CD14-positive monocyte (primary cell): ENCODE data around the gene LMTK2. TPM values are rescaled to one million over a fixed set of nuclear protein-coding genes. Genes with fewer than 3 reads are reported as not detected.

Source experiments
- DNase-seq, 3 donors: peaks; one replicate each; pipeline ENCODE4 v3.0.0-alpha.2; 2011 to 2022
- H2AFZ ChIP-seq: 2 replicates; pipeline ENCODE4 v1.6.0; 2012; ENCODE audit warnings: mild to moderate bottlenecking, low read depth, low read length, inconsistent platforms; ENCODE audit not compliant: insufficient read depth, poor library complexity, severe bottlenecking
- H3K27ac ChIP-seq, 2 donors: 1 replicate in 1 of 2; 2 replicates in 1 of 2; pipeline ENCODE4 v1.5.1; 2012 to 2013; ENCODE audit warnings: low read length in 2 of 2, control low read depth in 1 of 2, inconsistent platforms in 1 of 2, low read depth in 1 of 2, mild to moderate bottlenecking in 1 of 2
- H3K27me3 ChIP-seq, 2 donors: one replicate each; pipeline versions ENCODE4 v1.6.0 to v1.6.1; 2011 to 2013; ENCODE audit warnings: low read length in 2 of 2; ENCODE audit not compliant: control insufficient read depth in 2 of 2, insufficient read depth in 2 of 2
- H3K36me3 ChIP-seq, 2 donors: replicated peaks in 1 of 2; 1 replicate in 1 of 2; 2 replicates in 1 of 2; pipeline versions ENCODE4 v1.5.1 to v1.6.1; 2012 to 2013; ENCODE audit warnings: low read length in 2 of 2, control low read depth in 1 of 2, inconsistent platforms in 1 of 2, mild to moderate bottlenecking in 1 of 2; ENCODE audit not compliant: insufficient read depth in 2 of 2, control insufficient read depth in 1 of 2
- H3K4me1 ChIP-seq, 2 donors: 1 replicate in 1 of 2; 2 replicates in 1 of 2; pipeline versions ENCODE4 v1.5.1 to v1.6.1; 2012 to 2013; ENCODE audit warnings: low read length in 2 of 2, control low read depth in 1 of 2, inconsistent platforms in 1 of 2, mild to moderate bottlenecking in 1 of 2, moderate library complexity in 1 of 2; ENCODE audit not compliant: insufficient read depth in 2 of 2, control insufficient read depth in 1 of 2
- H3K4me2 ChIP-seq: replicated peaks from 2 replicates; pipeline ENCODE3; 2012; ENCODE audit warnings: low read length, moderate library complexity, mild to moderate bottlenecking; ENCODE audit not compliant: poor library complexity, severe bottlenecking; ENCODE audit errors: extremely low read depth
- H3K4me3 ChIP-seq, 3 experiments: fragments of 200-600 bp in 1 of 3; sonication (generic) in 1 of 3; replicated peaks in 1 of 3; 1 replicate in 2 of 3; 2 replicates in 1 of 3; pipeline ENCODE4 v1.5.1; 2011 to 2013; ENCODE audit warnings: low read length in 3 of 3, mild to moderate bottlenecking in 3 of 3, control low read depth in 2 of 3, low read depth in 2 of 3, inconsistent platforms in 1 of 3, moderate library complexity in 1 of 3
- H3K79me2 ChIP-seq: 2 replicates; pipeline ENCODE4 v1.6.0; 2012; ENCODE audit warnings: mild to moderate bottlenecking, control low read depth, inconsistent platforms, low read length, moderate library complexity; ENCODE audit not compliant: insufficient read depth
- H3K9ac ChIP-seq: 2 replicates; pipeline ENCODE4 v1.6.0; 2017; ENCODE audit warnings: low read length, mild to moderate bottlenecking; ENCODE audit not compliant: insufficient read depth, poor library complexity, severe bottlenecking
- H3K9me3 ChIP-seq, 2 donors: replicated peaks in 1 of 2; 1 replicate in 1 of 2; 2 replicates in 1 of 2; pipeline versions ENCODE4 v1.5.1 to v1.6.1; 2012 to 2013; ENCODE audit warnings: low read length in 2 of 2, control low read depth in 1 of 2; ENCODE audit not compliant: control insufficient read depth in 1 of 2, insufficient read depth in 1 of 2
- H4K20me1 ChIP-seq: 2 replicates; pipeline ENCODE4 v1.6.0; 2012; ENCODE audit warnings: mild to moderate bottlenecking, low read length, control low read depth, moderate library complexity; ENCODE audit not compliant: insufficient read depth
- H3K27ac Mint-ChIP-seq, 7 donors: one replicate each; pipeline ENCODE4 v1.8.0; 2020; ENCODE audit warnings: mild to moderate bottlenecking in 7 of 7, mixed read lengths in 7 of 7, moderate library complexity in 6 of 7, inconsistent platforms in 2 of 7
- H3K27me3 Mint-ChIP-seq, 3 donors: one replicate each; pipeline ENCODE4 v1.8.0; 2021 to 2022; ENCODE audit warnings: low read depth in 3 of 3, mild to moderate bottlenecking in 3 of 3, mixed read lengths in 3 of 3, moderate library complexity in 3 of 3, inconsistent platforms in 1 of 3
- H3K36me3 Mint-ChIP-seq, 2 donors: one replicate each; pipeline ENCODE4 v1.8.0; 2020; ENCODE audit warnings: mixed read lengths in 2 of 2, inconsistent platforms in 1 of 2, mild to moderate bottlenecking in 1 of 2
- H3K4me1 Mint-ChIP-seq: one replicate; pipeline ENCODE4 v1.8.0; 2020; ENCODE audit warnings: mild to moderate bottlenecking, mixed read lengths
- H3K4me3 Mint-ChIP-seq, 2 donors: one replicate each; pipeline ENCODE4 v1.8.0; 2020; ENCODE audit warnings: mild to moderate bottlenecking in 2 of 2, mixed read lengths in 2 of 2, moderate library complexity in 1 of 2
- H3K9me3 Mint-ChIP-seq, 7 donors: one replicate each; pipeline ENCODE4 v1.8.0; 2020 to 2022; ENCODE audit warnings: mixed read lengths in 7 of 7, mild to moderate bottlenecking in 6 of 7, moderate library complexity in 6 of 7, inconsistent platforms in 2 of 7
- CTCF ChIP-seq: fragments of 200-600 bp; IDR thresholded peaks from one replicate; pipeline ENCODE4 v1.8.0; 2022; ENCODE audit warnings: antibody characterized with exemption, mild to moderate bottlenecking
- WGBS: methylation state at CpG from one replicate; pipeline ENCODE4 v1.1.5; 2013; ENCODE audit warnings: missing lambda C conversion rate; ENCODE audit not compliant: insufficient coverage; 5-methylcytosine and 5-hydroxymethylcytosine counted together
- intact Hi-C, 2 donors: fragments of 100-400 bp; cut with micrococcal nuclease; formaldehyde crosslinking; loops; one replicate each; pipeline versions ENCODE4 v1.15.0 to v1.15.1; 2023
- polyA plus RNA-seq, 3 donors: library from polyadenylated mRNA; depleted of rRNA in 1 of 3; unstranded in 2 of 3; stranded (reverse) in 1 of 3; fragments of 300-500 nt in 2 of 3; fragments of >200 nt in 1 of 3; fragmentation: Illumina TruSeq in 2 of 3; gene quantifications; 1 replicate in 2 of 3; 2 replicates in 1 of 3; pipeline ENCODE4 v1.2.3, GENCODE V29; 2012 to 2021

LMTK2 gene
- polyA plus RNA-seq, 3 donors = 1.7 to 9.2 (median 1.8) TPM

GRCh38 chr7:98123365-98123696, 16.7 kb downstream of the LMTK2 start:
- intact Hi-C loops = no loop called here
- Histone ChIP-seq H3K4me1 (peaks cover 17 to 31% of the 10 kb centered on the region in 2 donors), H3K27me3 (peaks cover 50 to 82% of the 10 kb centered on the region in 2 donors), H3K79me2 (peaks cover 11% of the 10 kb centered on the region), H3K4me2 (no peak overlapping the region), H3K36me3 (no peaks in the 10 kb centered on the region), H4K20me1 (peaks cover 99% of the 10 kb centered on the region), H3K27ac (no peak overlapping the region), H3K9me3 (peaks cover 0 to 4% of the 10 kb centered on the region in 2 donors), H3K9ac (no peak overlapping the region), H2AFZ (no peak overlapping the region), H3K4me3 (no peak overlapping the region)
- Mint-ChIP-seq H3K27me3 (peaks cover 64 to 84% (median 72%) of the 10 kb centered on the region in 3 donors), H3K4me1 (peaks cover 41% of the 10 kb centered on the region), H3K4me3 (peak overlapping the region in 1 of 2 donors; percentile 69), H3K27ac (no peak overlapping the region), H3K9me3 (peaks cover 0 to 11% (median 6%) of the 10 kb centered on the region in 7 donors), H3K36me3 (peaks cover 44 to 60% of the 10 kb centered on the region in 2 donors)
- 100% methylated on average over 2 of the region's 4 CpGs for WGBS
- DNase-seq = no peak
- no peak for TF ChIP-seq CTCF

- Mint-ChIP-seq H3K27me3 (peaks cover 68 to 92% (median 79%) of the 10 kb centered on the region in 3 donors), H3K9me3 (peaks cover 0 to 14% (median 6%) of the 10 kb centered on the region in 7 donors), H3K36me3 (peaks cover 43 to 68% of the 10 kb centered on the region in 2 donors), H3K4me3 (peak overlapping the region in 1 of 2 donors; percentile 77), H3K4me1 (peaks cover 44% of the 10 kb centered on the region), H3K27ac (peak overlapping the region in 5 of 7 donors; percentile 33 to 66 (median 64))
- WGBS = no CpG with 5 or more reads among the region's 6 CpGs
- Histone ChIP-seq H3K4me3 (peak overlapping the region in 1 of 3 experiments; percentile 38), H3K27ac (no peak overlapping the region), H3K27me3 (peaks cover 54 to 84% of the 10 kb centered on the region in 2 donors), H3K9ac (no peak overlapping the region), H3K79me2 (peaks cover 11% of the 10 kb centered on the region), H3K36me3 (no peaks in the 10 kb centered on the region), H2AFZ (no peak overlapping the region), H4K20me1 (peaks cover 100% of the 10 kb centered on the region), H3K4me1 (peaks cover 23 to 37% of the 10 kb centered on the region in 2 donors), H3K4me2 (peak overlapping the region; percentile 38), H3K9me3 (no peaks in the 10 kb centered on the region)
- peak; percentile 37 to 56 (median 39) for DNase-seq
- no peak for TF ChIP-seq CTCF
- intact Hi-C loops = no loop called here
Observed at GRCh38 chr7:98125759-98126158, 19.1 kb downstream of the LMTK2 start.
